Thyroid gland (tissue), 4 donors: ENCODE results near the gene TFB1M. TPM values are rescaled to one million over a fixed set of nuclear protein-coding genes. Genes with fewer than 3 reads are reported as not detected.
A peak's percentile ranks its signal among the peaks of the same experiment; 100 is the strongest.

Source experiments
- DNase-seq, 2 donors: peaks; one replicate each; pipeline ENCODE4 v3.0.0-alpha.2; 2019
- H3K27ac ChIP-seq, 3 donors: fragments of 200-600 bp; sonication (generic); 1 replicate in 2 of 3; 2 replicates in 1 of 3; pipeline ENCODE4 v1.5.1; 2016 to 2019; ENCODE audit warnings: mild to moderate bottlenecking in 1 of 3, moderate library complexity in 1 of 3
- H3K27me3 ChIP-seq: fragments of 200-600 bp; sonication (generic); one replicate; pipeline ENCODE4 v1.5.1; 2019
- H3K36me3 ChIP-seq, 2 donors: fragments of 200-600 bp; sonication (generic); one replicate each; pipeline ENCODE4 v1.5.1; 2016 to 2019
- H3K4me1 ChIP-seq, 2 donors: fragments of 200-600 bp; sonication (generic); one replicate each; pipeline ENCODE4 v1.5.1; 2017 to 2019
- H3K4me3 ChIP-seq, 3 donors: fragments of 200-600 bp; sonication (generic); replicated peaks in 1 of 3; 1 replicate in 2 of 3; 2 replicates in 1 of 3; pipeline ENCODE4 v1.5.1; 2016; ENCODE audit warnings: mild to moderate bottlenecking in 1 of 3
- H3K9me3 ChIP-seq: fragments of 200-600 bp; sonication (generic); one replicate; pipeline ENCODE4 v1.5.1; 2017
- POLR2A ChIP-seq, 2 donors: fragments of 450-650 bp; IDR thresholded peaks; one replicate each; pipeline ENCODE4 v1.6.1; 2017; ENCODE audit warnings: antibody characterized with exemption in 2 of 2, mild to moderate bottlenecking in 2 of 2, moderate library complexity in 1 of 2
- WGBS, 2 donors: methylation state at CpG; one replicate each; pipeline ENCODE4 v1.1.5; 2017; 5-methylcytosine and 5-hydroxymethylcytosine counted together
- intact Hi-C: fragments of 100-400 bp; cut with DNase I; formaldehyde crosslinking; loops from one replicate; pipeline ENCODE4 v1.15.1; 2023
- total RNA-seq, 4 donors: library from RNA; depleted of rRNA; stranded (reverse); fragments of >200 nt; gene quantifications; one replicate each; pipeline ENCODE4 v1.2.3, GENCODE V29; 2016
- TF ChIP-seq, protein P1 (sequence below), 6 experiments: fragments of 200-600 bp in 3 of 6; fragments of 450-650 bp in 3 of 6; sonication (generic) in 3 of 6; IDR thresholded peaks; one replicate each; pipeline ENCODE4 v1.5.1; 2016 to 2019; ENCODE audit warnings: antibody characterized with exemption in 6 of 6, mild to moderate bottlenecking in 2 of 6, inconsistent platforms in 1 of 6, moderate library complexity in 1 of 6

Gene TFB1M
- total RNA-seq, 4 donors from 2014 or later = 13.9 to 28.1 (median 21.2) TPM

DNA sequence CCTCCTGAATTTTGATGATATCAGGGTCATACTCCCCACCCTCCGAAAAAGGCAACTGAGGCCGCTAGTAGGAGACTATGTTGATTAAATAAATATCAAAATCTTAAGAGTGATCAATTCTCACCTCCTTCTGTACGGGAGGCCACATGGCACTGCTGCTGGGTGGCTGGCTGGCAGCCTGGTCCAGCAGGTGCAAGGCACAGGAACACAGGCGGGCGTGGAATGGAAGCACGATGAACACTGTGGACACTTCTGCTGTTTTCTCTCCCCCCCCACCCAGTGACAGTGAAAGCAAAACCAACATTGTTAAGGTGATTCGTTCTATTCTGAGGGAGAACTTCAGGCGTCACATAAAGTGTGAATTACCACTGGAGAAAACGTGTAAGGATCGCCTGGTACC is 60.1 kb downstream of the TFB1M start:
- Histone ChIP-seq H3K36me3 (peaks cover 3 to 8% of the 10 kb centered on the region in 2 donors), H3K27me3 (no peaks in the 10 kb centered on the region), H3K4me3 (no peak overlapping the region), H3K27ac (peak overlapping the region; percentile 78 to 98 (median 83)), H3K4me1 (peaks cover 6 to 20% of the 10 kb centered on the region in 2 donors), H3K9me3 (no peaks in the 10 kb centered on the region)
- WGBS, 2 donors = 94 to 98% methylated on average over 10 of the region's 10 CpGs
- intact Hi-C loops = loop anchor here (5.0 to 10.0 kb wide), 2 partner anchors 77 to 329 kb away; no protein-coding TSS in a partner anchor
- no peak for DNase-seq
- TF ChIP-seq, protein P1, sequence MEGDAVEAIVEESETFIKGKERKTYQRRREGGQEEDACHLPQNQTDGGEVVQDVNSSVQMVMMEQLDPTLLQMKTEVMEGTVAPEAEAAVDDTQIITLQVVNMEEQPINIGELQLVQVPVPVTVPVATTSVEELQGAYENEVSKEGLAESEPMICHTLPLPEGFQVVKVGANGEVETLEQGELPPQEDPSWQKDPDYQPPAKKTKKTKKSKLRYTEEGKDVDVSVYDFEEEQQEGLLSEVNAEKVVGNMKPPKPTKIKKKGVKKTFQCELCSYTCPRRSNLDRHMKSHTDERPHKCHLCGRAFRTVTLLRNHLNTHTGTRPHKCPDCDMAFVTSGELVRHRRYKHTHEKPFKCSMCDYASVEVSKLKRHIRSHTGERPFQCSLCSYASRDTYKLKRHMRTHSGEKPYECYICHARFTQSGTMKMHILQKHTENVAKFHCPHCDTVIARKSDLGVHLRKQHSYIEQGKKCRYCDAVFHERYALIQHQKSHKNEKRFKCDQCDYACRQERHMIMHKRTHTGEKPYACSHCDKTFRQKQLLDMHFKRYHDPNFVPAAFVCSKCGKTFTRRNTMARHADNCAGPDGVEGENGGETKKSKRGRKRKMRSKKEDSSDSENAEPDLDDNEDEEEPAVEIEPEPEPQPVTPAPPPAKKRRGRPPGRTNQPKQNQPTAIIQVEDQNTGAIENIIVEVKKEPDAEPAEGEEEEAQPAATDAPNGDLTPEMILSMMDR (IDR thresholded peaks at IDR 0.05) = no peak
- no peak for TF ChIP-seq POLR2A (IDR thresholded peaks at IDR 0.05)

- Histone ChIP-seq H3K36me3 (peaks cover 0 to 5% of the 10 kb centered on the region in 2 donors), H3K27ac (peak overlapping the region; percentile 78 to 98 (median 83))
- peak in 1 of 2 donors; percentile 46 for TF ChIP-seq POLR2A (IDR thresholded peaks at IDR 0.05)
- TF ChIP-seq, protein P1 (IDR thresholded peaks at IDR 0.05) = no peak
These were observed 60.9 kb downstream of the TFB1M start for GRCh38 chr6:155253337-155253736.

GRCh38 chr6:155252581-155252980 is 61.7 kb downstream of the TFB1M start:
- peak overlapping the region; percentile 78 to 98 (median 83) for H3K27ac ChIP-seq
- WGBS, 2 donors = 92 to 97% methylated on average over 8 of the region's 8 CpGs
- H3K4me3 ChIP-seq = no peak overlapping the region
- peaks cover 0 to 5% of the 10 kb centered on the region in 2 donors for H3K36me3 ChIP-seq
- TF ChIP-seq, protein P1 (IDR thresholded peaks at IDR 0.05) = no peak
- TF ChIP-seq POLR2A (IDR thresholded peaks at IDR 0.05) = no peak
- DNase-seq = no peak
- H3K4me1 ChIP-seq = peaks cover 8 to 25% of the 10 kb centered on the region in 2 donors
- intact Hi-C loops = loop anchor here (5.0 to 10.0 kb wide), 2 partner anchors 75 to 328 kb away; no protein-coding TSS in a partner anchor
- no peaks in the 10 kb centered on the region for H3K9me3 ChIP-seq
- no peaks in the 10 kb centered on the region for H3K27me3 ChIP-seq

More at GRCh38 chr6:155253337-155253736, 60.9 kb downstream of the TFB1M start:
- 12 to 21% methylated on average over 1 of the region's 1 CpG for WGBS, 2 donors
- Histone ChIP-seq H3K9me3 (no peaks in the 10 kb centered on the region), H3K4me1 (peaks cover 6 to 25% of the 10 kb centered on the region in 2 donors), H3K4me3 (no peak overlapping the region), H3K27me3 (no peaks in the 10 kb centered on the region)
- DNase-seq = peak; percentile 71 to 72
- intact Hi-C loops = loop anchor here (5.0 to 10.0 kb wide), 2 partner anchors 76 to 329 kb away; no protein-coding TSS in a partner anchor

DNA sequence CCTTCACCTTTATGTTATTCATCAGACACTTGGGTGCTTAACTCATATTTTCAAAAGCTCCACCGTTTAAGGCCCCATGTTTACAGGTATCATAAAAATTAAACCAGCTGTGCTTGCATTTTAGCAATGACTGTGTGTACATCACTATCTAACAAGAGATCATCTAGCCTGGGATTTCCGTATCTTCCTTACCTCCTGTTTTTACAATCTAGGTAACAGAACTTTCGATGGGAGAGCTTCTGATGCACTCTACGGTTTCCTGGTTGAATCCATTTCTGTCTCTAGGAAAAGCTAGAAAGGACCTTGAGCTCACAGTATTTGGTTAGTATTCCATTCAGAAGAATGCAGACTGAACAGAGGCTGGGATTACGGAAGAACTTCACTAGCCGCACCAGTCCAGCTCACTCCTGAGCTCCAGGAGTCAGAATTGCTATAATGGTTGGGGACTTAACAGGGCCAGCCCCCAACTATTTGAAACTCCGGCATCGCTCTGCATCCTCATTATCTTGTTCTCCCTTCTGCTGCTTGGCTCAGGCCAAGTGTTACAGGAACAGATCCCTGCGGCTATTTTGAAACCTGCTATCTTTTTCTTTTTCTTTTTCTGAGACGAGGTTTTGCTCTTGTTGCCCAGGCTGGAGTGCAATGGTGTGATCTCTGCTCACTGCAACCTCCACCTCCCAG is 63.4 kb downstream of the TFB1M start:
- H3K4me1 ChIP-seq = peaks cover 15 to 32% of the 10 kb centered on the region in 2 donors
- intact Hi-C loops = loop anchor here (5.0 to 10.0 kb wide), 2 partner anchors 74 to 326 kb away; no protein-coding TSS in a partner anchor
- no peak for TF ChIP-seq POLR2A (IDR thresholded peaks at IDR 0.05)
- no peaks in the 10 kb centered on the region for H3K27me3 ChIP-seq
- H3K4me3 ChIP-seq = no peak overlapping the region
- H3K9me3 ChIP-seq = no peaks in the 10 kb centered on the region
- no peak for DNase-seq
- H3K27ac ChIP-seq = peak overlapping the region in 2 of 3 donors; percentile 93 to 98
- no peaks in the 10 kb centered on the region for H3K36me3 ChIP-seq
- 95 to 97% methylated on average over 10 of the region's 10 CpGs for WGBS, 2 donors

DNA sequence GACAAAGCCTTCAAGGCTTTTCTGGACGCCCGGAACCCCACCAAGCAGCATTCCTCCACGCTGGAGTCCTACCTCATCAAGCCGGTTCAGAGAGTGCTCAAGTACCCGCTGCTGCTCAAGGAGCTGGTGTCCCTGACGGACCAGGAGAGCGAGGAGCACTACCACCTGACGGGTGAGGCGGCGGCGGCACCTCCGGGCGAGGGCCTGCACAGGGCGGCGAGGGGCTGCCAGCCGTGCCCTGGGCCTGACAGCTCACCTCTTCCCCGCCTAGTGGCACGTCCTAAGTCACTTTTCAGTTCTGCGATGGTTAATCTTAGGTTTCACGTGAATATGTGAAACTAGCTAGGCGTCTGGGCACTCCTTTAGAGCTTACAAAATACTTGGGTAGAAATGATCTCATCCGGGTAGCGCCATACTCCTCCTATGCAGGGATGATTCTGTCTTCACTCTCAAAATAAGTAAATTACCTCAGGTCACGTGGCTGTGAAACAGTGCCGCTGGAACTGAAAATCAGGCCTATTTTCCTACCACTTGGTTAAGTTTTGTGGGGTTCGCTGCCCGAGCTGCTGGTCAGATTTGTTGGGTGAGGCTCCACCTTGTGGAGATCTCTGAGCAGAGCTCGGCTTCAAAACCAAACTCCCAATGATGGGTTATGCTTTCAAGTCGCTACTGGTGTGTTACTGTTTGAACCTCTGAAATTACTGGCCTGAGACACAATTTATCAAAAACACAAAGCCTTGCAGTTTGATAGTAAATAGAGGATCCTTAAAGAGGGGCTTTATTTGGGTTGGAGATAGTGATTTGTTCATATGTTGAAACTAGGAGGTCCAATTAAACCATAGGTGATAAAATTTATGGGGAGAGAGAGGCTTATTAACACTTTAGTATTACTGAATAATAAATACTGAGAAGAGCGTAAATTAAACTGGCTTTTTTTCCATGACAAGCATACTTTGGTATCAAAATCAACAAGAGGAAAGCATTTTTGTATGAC is 66.0 kb downstream of the TFB1M start:
- Histone ChIP-seq H3K4me3 (no peak overlapping the region), H3K4me1 (peaks cover 15 to 25% of the 10 kb centered on the region in 2 donors), H3K9me3 (no peaks in the 10 kb centered on the region), H3K36me3 (no peaks in the 10 kb centered on the region), H3K27ac (peak overlapping the region; percentile 93 to 98 (median 93)), H3K27me3 (no peaks in the 10 kb centered on the region)
- intact Hi-C loops = no loop called here
- 28 to 49% methylated on average over 23 to 26 of the region's 30 CpGs for WGBS, 2 donors
- peak in 1 of 2 donors; percentile 70 for TF ChIP-seq POLR2A (IDR thresholded peaks at IDR 0.05)
- TF ChIP-seq, protein P1 (IDR thresholded peaks at IDR 0.05) = peak; percentile 24 to 95 (median 72)
- DNase-seq = peak; percentile 99
